Measurements from ENCODE around the gene ACSBG1. TPM values are rescaled to one million over a fixed set of nuclear protein-coding genes. Genes with fewer than 3 reads are reported as not detected.

Gene ACSBG1
- total RNA-seq, 2 experiments from 2014 or later: not detected

GRCh38 chr15:78192826-78193594 lies 41.4 kb downstream of the ACSBG1 start:
- no peak for DNase-seq
- Mint-ChIP-seq H3K27me3 (ENCODE audit: low read depth) (no peaks in the 10 kb centered on the region), H3K4me3 (no peak overlapping the region), H3K27ac (no peak overlapping the region), H3K36me3 (ENCODE audit: low read depth) (no peaks in the 10 kb centered on the region), H3K4me1 (ENCODE audit: low read depth) (no peaks in the 10 kb centered on the region), H3K9me3 (peaks cover 3% of the 10 kb centered on the region)
- CTCF ChIA-PET: interaction anchor here (0.6 to 5.5 kb wide), 3 partner anchors 8 to 142 kb away, joined by 3 to 80 read pairs (median 14); no protein-coding TSS in a partner anchor
- intact Hi-C loops (cut with micrococcal nuclease): no loop called here

DNA sequence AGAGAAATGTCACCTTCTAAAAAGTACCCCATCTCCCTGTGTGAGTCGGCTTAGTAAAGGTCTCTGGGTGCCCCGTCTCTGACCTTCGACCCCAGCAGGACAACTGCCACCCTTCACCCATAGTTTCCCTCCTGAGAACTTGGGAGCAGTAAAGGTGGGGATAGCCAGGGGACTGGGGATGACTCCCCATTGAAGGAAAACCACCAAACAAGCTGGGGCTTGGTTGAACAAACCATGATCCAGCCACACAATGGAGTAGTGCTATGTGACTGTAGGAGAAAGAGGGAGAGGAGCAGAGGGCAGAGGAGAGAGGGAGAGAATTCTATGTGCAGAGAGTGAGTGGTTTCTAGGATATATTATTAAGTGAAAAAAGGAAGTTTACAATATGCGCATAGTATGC lies 51.5 kb downstream of the ACSBG1 start:
- CTCF ChIA-PET: no interaction called here
- intact Hi-C loops (cut with micrococcal nuclease): no loop called here
- H3K36me3 Mint-ChIP-seq (ENCODE audit: low read depth): no peaks in the 10 kb centered on the region
- H3K4me3 Mint-ChIP-seq: no peak overlapping the region
- peaks cover 3% of the 10 kb centered on the region for H3K9me3 Mint-ChIP-seq
- H3K27me3 Mint-ChIP-seq (ENCODE audit: low read depth): peaks cover 2% of the 10 kb centered on the region
- H3K27ac Mint-ChIP-seq: no peak overlapping the region
- no peaks in the 10 kb centered on the region for H3K4me1 Mint-ChIP-seq (ENCODE audit: low read depth)
- DNase-seq: no peak

DNA sequence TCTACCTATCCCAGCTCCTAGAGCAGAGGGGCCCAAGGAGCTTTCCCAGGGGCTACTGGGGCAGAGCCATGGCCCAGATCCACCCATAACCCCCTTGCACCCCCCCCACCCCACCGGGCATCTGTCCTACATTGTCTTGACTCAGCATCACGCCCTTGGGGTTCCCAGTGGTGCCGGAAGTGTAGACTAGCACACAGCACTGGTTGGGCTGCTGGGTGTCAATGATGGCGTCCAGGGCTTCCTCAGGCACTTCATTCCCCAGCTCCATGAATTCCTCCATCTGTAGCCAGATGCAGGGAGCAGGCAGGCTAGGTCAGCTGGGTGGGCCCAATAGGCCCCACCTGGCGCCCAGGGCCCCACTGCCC lies 52.0 kb downstream of the ACSBG1 start:
- Mint-ChIP-seq H3K36me3 (ENCODE audit: low read depth) (no peaks in the 10 kb centered on the region), H3K27me3 (ENCODE audit: low read depth) (peaks cover 2% of the 10 kb centered on the region), H3K9me3 (peaks cover 3% of the 10 kb centered on the region), H3K4me3 (no peak overlapping the region), H3K27ac (no peak overlapping the region), H3K4me1 (ENCODE audit: low read depth) (no peaks in the 10 kb centered on the region)
- DNase-seq: no peak
- intact Hi-C loops (cut with micrococcal nuclease): no loop called here
- CTCF ChIA-PET: no interaction called here

DNA sequence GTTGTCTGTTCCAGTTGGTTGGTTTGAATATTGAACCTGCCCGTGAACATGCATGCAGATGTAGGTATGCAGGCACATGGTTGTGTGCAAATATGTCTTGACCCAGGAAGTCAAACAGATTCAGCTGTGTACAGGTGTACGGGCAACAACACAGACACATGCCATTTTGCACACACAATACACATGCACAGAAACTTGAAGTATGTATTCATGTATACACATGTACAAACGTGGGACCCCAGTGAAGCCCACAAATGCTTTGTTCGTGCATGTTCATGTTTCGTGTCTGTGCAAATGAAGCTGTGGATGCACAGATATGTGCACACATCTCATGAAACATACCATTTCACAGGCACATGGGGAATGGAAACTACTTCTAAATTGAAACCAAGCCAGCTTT lies 54.5 kb downstream of the ACSBG1 start:
- CTCF ChIA-PET: interaction anchor here (0.7 to 1.0 kb wide), 2 partner anchors 34 to 49 kb away, joined by 3 read pairs; no protein-coding TSS in a partner anchor
- no peaks in the 10 kb centered on the region for H3K36me3 Mint-ChIP-seq (ENCODE audit: low read depth)
- H3K27me3 Mint-ChIP-seq (ENCODE audit: low read depth): no peaks in the 10 kb centered on the region
- H3K4me1 Mint-ChIP-seq (ENCODE audit: low read depth): no peaks in the 10 kb centered on the region
- H3K4me3 Mint-ChIP-seq: no peak overlapping the region
- no peak for DNase-seq
- H3K9me3 Mint-ChIP-seq: no peaks in the 10 kb centered on the region
- intact Hi-C loops (cut with micrococcal nuclease): loop anchor here (5.0 kb wide), 1 partner anchor 62 kb away; no protein-coding TSS in a partner anchor
- no peak overlapping the region for H3K27ac Mint-ChIP-seq

GRCh38 chr15:78179286-78179840 lies 55.0 kb downstream of the ACSBG1 start:
- no peak overlapping the region for H3K4me3 Mint-ChIP-seq
- H3K4me1 Mint-ChIP-seq (ENCODE audit: low read depth): peaks cover 4% of the 10 kb centered on the region
- peaks cover 2% of the 10 kb centered on the region for H3K36me3 Mint-ChIP-seq (ENCODE audit: low read depth)
- H3K27me3 Mint-ChIP-seq (ENCODE audit: low read depth): no peaks in the 10 kb centered on the region
- DNase-seq: no peak
- intact Hi-C loops (cut with micrococcal nuclease): loop anchor here (5.0 kb wide), 1 partner anchor 63 kb away; no protein-coding TSS in a partner anchor
- no peaks in the 10 kb centered on the region for H3K9me3 Mint-ChIP-seq
- H3K27ac Mint-ChIP-seq: no peak overlapping the region
- CTCF ChIA-PET: interaction anchor here (0.6 to 0.7 kb wide), 2 partner anchors 19 to 33 kb away, joined by 3 read pairs; no protein-coding TSS in a partner anchor

DNA sequence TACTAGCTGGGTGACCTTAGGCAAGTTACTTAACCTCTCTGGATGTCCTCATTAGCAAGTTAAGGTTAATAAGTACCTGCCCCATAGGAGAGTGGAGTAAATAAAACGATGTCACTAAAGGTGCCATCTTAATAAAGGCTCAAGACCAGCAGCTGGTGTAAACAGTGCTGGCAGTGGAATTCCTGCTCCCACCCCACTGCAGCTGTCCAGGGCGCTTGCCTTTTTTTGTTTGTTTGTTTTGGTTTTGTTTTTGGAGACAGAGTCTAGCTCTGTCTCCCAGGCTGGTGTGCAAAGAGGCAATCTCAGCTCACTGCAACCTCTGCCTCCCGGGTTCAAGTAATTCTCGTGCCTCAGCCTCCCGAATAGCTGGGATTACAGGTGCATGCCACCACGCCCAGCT lies 56.3 kb downstream of the ACSBG1 start:
- intact Hi-C loops (cut with micrococcal nuclease): loop anchor here (5.0 kb wide), 1 partner anchor 64 kb away; no protein-coding TSS in a partner anchor
- H3K4me3 Mint-ChIP-seq: no peak overlapping the region
- CTCF ChIA-PET: interaction anchor here (1.1 to 2.0 kb wide), 4 partner anchors 12 to 63 kb away, joined by 3 to 7 read pairs (median 4); no protein-coding TSS in a partner anchor
- no peak for DNase-seq
- H3K4me1 Mint-ChIP-seq (ENCODE audit: low read depth): peaks cover 14% of the 10 kb centered on the region
- H3K27me3 Mint-ChIP-seq (ENCODE audit: low read depth): no peaks in the 10 kb centered on the region
- H3K9me3 Mint-ChIP-seq: no peaks in the 10 kb centered on the region
- peaks cover 2% of the 10 kb centered on the region for H3K36me3 Mint-ChIP-seq (ENCODE audit: low read depth)
- no peak overlapping the region for H3K27ac Mint-ChIP-seq

DNA sequence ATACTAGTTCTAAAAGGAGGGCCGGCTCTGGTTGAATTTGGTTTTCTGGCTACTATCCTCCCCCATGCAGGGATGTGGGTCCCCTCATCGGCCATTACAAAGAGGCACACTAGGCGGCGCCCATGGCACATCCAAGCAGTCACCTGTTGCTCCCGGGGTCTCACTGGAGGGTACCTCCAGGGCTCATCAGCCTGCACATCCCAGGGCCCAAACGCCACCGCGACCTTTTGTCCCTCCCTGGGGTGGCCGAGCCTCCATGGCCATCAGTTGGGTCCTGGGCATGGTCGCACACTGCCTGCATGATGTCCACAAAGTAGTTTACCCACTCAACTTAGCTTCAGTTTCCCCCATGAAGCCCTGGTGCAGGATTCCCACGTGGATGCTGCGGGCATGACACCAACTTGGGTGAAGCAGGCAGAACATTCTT lies 56.9 kb downstream of the ACSBG1 start:
- H3K9me3 Mint-ChIP-seq: no peaks in the 10 kb centered on the region
- intact Hi-C loops (cut with micrococcal nuclease): loop anchor here (5.0 kb wide), 1 partner anchor 65 kb away; no protein-coding TSS in a partner anchor
- peaks cover 17% of the 10 kb centered on the region for H3K4me1 Mint-ChIP-seq (ENCODE audit: low read depth)
- peaks cover 8% of the 10 kb centered on the region for H3K36me3 Mint-ChIP-seq (ENCODE audit: low read depth)
- H3K27me3 Mint-ChIP-seq (ENCODE audit: low read depth): no peaks in the 10 kb centered on the region
- H3K27ac Mint-ChIP-seq: no peak overlapping the region
- CTCF ChIA-PET: interaction anchor here (1.0 to 2.3 kb wide), 7 partner anchors 11 to 63 kb away, joined by 3 to 10 read pairs (median 5); partner anchors contain the start of gene CIB2
- no peak overlapping the region for H3K4me3 Mint-ChIP-seq
- peak; percentile 58 for DNase-seq

- Mint-ChIP-seq H3K27me3 (ENCODE audit: low read depth) (no peaks in the 10 kb centered on the region), H3K4me1 (ENCODE audit: low read depth) (peaks cover 21% of the 10 kb centered on the region), H3K9me3 (no peaks in the 10 kb centered on the region), H3K27ac (no peak overlapping the region), H3K4me3 (no peak overlapping the region), H3K36me3 (ENCODE audit: low read depth) (peaks cover 23% of the 10 kb centered on the region)
- no peak for DNase-seq
- CTCF ChIA-PET: interaction anchor here (1.2 to 2.3 kb wide), 4 partner anchors 20 to 66 kb away, joined by 4 to 10 read pairs (median 4); partner anchors contain the start of gene CIB2
- intact Hi-C loops (cut with micrococcal nuclease): loop anchor here (5.0 kb wide), 1 partner anchor 67 kb away; no protein-coding TSS in a partner anchor
Measured at GRCh38 chr15:78175330-78175729, 59.0 kb downstream of the ACSBG1 start.

DNA sequence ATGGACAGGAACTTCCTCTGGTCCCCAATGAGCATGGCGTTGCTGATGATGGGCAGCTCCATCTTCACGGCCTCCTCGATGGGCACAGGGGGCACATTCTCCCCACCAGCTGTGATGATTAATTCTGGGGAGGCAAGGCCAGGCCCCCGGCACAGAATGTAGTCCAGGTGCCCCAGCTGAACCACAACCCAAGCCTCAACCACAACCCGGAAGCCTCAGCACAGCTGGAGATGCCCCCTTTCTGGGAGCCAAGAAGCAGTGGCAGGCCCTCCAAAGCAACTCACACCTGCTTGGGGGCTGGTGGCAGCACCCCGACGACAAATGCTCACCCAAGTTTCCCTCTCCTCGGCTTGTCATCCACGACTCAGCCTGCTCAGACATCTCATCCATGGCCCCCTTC lies 60.0 kb downstream of the ACSBG1 start:
- H3K4me3 Mint-ChIP-seq: no peak overlapping the region
- intact Hi-C loops (cut with micrococcal nuclease): no loop called here
- peak; percentile 20 for DNase-seq
- peaks cover 31% of the 10 kb centered on the region for H3K36me3 Mint-ChIP-seq (ENCODE audit: low read depth)
- H3K9me3 Mint-ChIP-seq: no peaks in the 10 kb centered on the region
- H3K4me1 Mint-ChIP-seq (ENCODE audit: low read depth): peaks cover 21% of the 10 kb centered on the region
- H3K27me3 Mint-ChIP-seq (ENCODE audit: low read depth): no peaks in the 10 kb centered on the region
- CTCF ChIA-PET: interaction anchor here (1.2 to 2.8 kb wide), 2 partner anchors 21 to 43 kb away, joined by 4 to 12 read pairs; partner anchors contain the start of gene CIB2
- peak overlapping the region; percentile 40 for H3K27ac Mint-ChIP-seq

GRCh38 chr15:78171864-78172472 lies 62.4 kb downstream of the ACSBG1 start:
- no peak for DNase-seq
- Mint-ChIP-seq H3K27me3 (ENCODE audit: low read depth) (no peaks in the 10 kb centered on the region), H3K4me3 (no peak overlapping the region), H3K9me3 (no peaks in the 10 kb centered on the region), H3K36me3 (ENCODE audit: low read depth) (peaks cover 46% of the 10 kb centered on the region), H3K27ac (no peak overlapping the region), H3K4me1 (ENCODE audit: low read depth) (peaks cover 31% of the 10 kb centered on the region)
- CTCF ChIA-PET: interaction anchor here (0.6 to 2.8 kb wide), 2 partner anchors 23 to 45 kb away, joined by 3 to 12 read pairs; no protein-coding TSS in a partner anchor
- intact Hi-C loops (cut with micrococcal nuclease): no loop called here

- Mint-ChIP-seq H3K27ac (no peak overlapping the region), H3K9me3 (no peaks in the 10 kb centered on the region), H3K36me3 (ENCODE audit: low read depth) (peaks cover 54% of the 10 kb centered on the region), H3K27me3 (ENCODE audit: low read depth) (no peaks in the 10 kb centered on the region), H3K4me1 (ENCODE audit: low read depth) (peaks cover 38% of the 10 kb centered on the region), H3K4me3 (no peak overlapping the region)
- CTCF ChIA-PET: interaction anchor here (1.3 to 2.8 kb wide), 2 partner anchors 24 kb away, joined by 3 to 12 read pairs; no protein-coding TSS in a partner anchor
- DNase-seq: no peak
- intact Hi-C loops (cut with micrococcal nuclease): no loop called here
Measured at GRCh38 chr15:78170848-78171773, 63.3 kb downstream of the ACSBG1 start.
